Gastrocnemius medialis (tissue), 4 donors: Measurements from ENCODE around the gene TTC39B. TPM values are rescaled to one million over a fixed set of nuclear protein-coding genes. Genes with fewer than 3 reads are reported as not detected.
"Not testable (repeated sequence)": the region's sequence is repeated elsewhere in the genome, so short reads cannot be mapped to it uniquely, and the experiment has no call there.

Experiments used
- ATAC-seq, 2 donors: fragments of 150-250 bp; one replicate each; pipeline ENCODE4 v1.9.1; 2016
- DNase-seq, 2 donors: peaks; one replicate each; pipeline ENCODE4 v3.0.0-alpha.2; 2019
- H3K27ac ChIP-seq, 4 donors: fragments of 200-600 bp; sonication (generic); 1 replicate in 1 of 4; 2 replicates in 3 of 4; pipeline ENCODE4 v1.5.1; 2016 to 2018; ENCODE audit warnings: mild to moderate bottlenecking in 2 of 4, moderate library complexity in 1 of 4
- H3K27me3 ChIP-seq, 3 donors: fragments of 200-600 bp; sonication (generic) in 2 of 3; 1 replicate in 1 of 3; 2 replicates in 2 of 3; pipeline versions ENCODE4 v1.5.1 to v1.6.0; 2016 to 2019; ENCODE audit warnings: mild to moderate bottlenecking in 1 of 3, moderate library complexity in 1 of 3
- H3K36me3 ChIP-seq, 2 donors: fragments of 200-600 bp; sonication (generic) in 1 of 2; one replicate each; pipeline ENCODE4 v1.5.1; 2017 to 2018
- H3K4me1 ChIP-seq, 2 donors: fragments of 200-600 bp; sonication (generic) in 1 of 2; one replicate each; pipeline ENCODE4 v1.5.1; 2016 to 2017; ENCODE audit warnings: mild to moderate bottlenecking in 2 of 2
- H3K4me3 ChIP-seq, 4 donors: fragments of 200-600 bp; sonication (generic) in 3 of 4; 1 replicate in 1 of 4; 2 replicates in 3 of 4; pipeline ENCODE4 v1.5.1; 2016 to 2019; ENCODE audit warnings: mild to moderate bottlenecking in 2 of 4
- H3K9me3 ChIP-seq, 3 donors: fragments of 200-600 bp; sonication (generic) in 2 of 3; 1 replicate in 1 of 3; 2 replicates in 2 of 3; pipeline ENCODE4 v1.5.1; 2016 to 2019
- CTCF ChIP-seq, 5 experiments: fragments of 450-650 bp in 3 of 5; fragments of 200-600 bp in 2 of 5; sonication (generic) in 2 of 5; IDR thresholded peaks in 4 of 5; conservative IDR thresholded peaks in 1 of 5; 1 replicate in 4 of 5; 2 replicates in 1 of 5; pipeline ENCODE4 v1.5.1; 2016 to 2019; ENCODE audit warnings: antibody characterized with exemption in 5 of 5, mild to moderate bottlenecking in 3 of 5, moderate library complexity in 3 of 5
- POLR2A ChIP-seq, 2 donors: fragments of 450-650 bp; IDR thresholded peaks; one replicate each; pipeline ENCODE4 v1.6.1; 2017; ENCODE audit warnings: antibody characterized with exemption in 2 of 2, mild to moderate bottlenecking in 2 of 2, moderate library complexity in 2 of 2
- in situ Hi-C, 4 donors: fragments of 200-750 bp; cut with MboI; loops; one replicate each; pipeline versions ENCODE4 v1.15.0 to v1.8.0; 2017; ENCODE audit warnings: low sequenced_read_pairs in 4 of 4
- intact Hi-C: fragments of 100-400 bp; cut with DNase I; formaldehyde crosslinking; loops from one replicate; pipeline ENCODE4 v1.15.1; 2023; ENCODE audit warnings: low total_unique reads
- total RNA-seq, 4 donors: library from RNA; depleted of rRNA; stranded (reverse); fragments of >200 nt; gene quantifications; one replicate each; pipeline versions ENCODE4 v1.1.0 to v1.2.3, GENCODE V29; 2016

Gene TTC39B
- total RNA-seq, 4 donors from 2014 or later = 1.8 to 6.9 (median 3.8) TPM

GRCh38 chr9:15239816-15240215, 67.2 kb downstream of the TTC39B start:
- H3K27ac ChIP-seq = no peak overlapping the region
- in situ Hi-C loops (no loop called here), intact Hi-C loops (no loop called here)
- H3K27me3 ChIP-seq = no peaks in the 10 kb centered on the region
- no peak overlapping the region for H3K4me3 ChIP-seq
- DNase-seq (no peak), ATAC-seq (peak in 1 of 2 donors; percentile 6)
- TF ChIP-seq CTCF (IDR thresholded peaks at IDR 0.05 in 4 of 5, conservative IDR thresholded peaks at IDR 0.05 in 1 of 5) = no peak
- no peaks in the 10 kb centered on the region for H3K4me1 ChIP-seq
- no peaks in the 10 kb centered on the region for H3K9me3 ChIP-seq
- no peaks in the 10 kb centered on the region for H3K36me3 ChIP-seq

- Histone ChIP-seq H3K27ac (no peak overlapping the region), H3K4me3 (no peak overlapping the region), H3K36me3 (no peaks in the 10 kb centered on the region), H3K27me3 (no peaks in the 10 kb centered on the region), H3K4me1 (no peaks in the 10 kb centered on the region), H3K9me3 (no peaks in the 10 kb centered on the region)
- no peak for ATAC-seq
- TF ChIP-seq CTCF (IDR thresholded peaks at IDR 0.05 in 4 of 5, conservative IDR thresholded peaks at IDR 0.05 in 1 of 5) = no peak
- no peak for TF ChIP-seq POLR2A (IDR thresholded peaks at IDR 0.05)
- intact Hi-C loops = no loop called here
- DNase-seq = no peak
- in situ Hi-C loops = no loop called here
Observed at GRCh38 chr9:15238646-15239045, 68.4 kb downstream of the TTC39B start.

- no peak overlapping the region for H3K4me3 ChIP-seq
- in situ Hi-C loops = no loop called here
- TF ChIP-seq POLR2A (IDR thresholded peaks at IDR 0.05) = no peak
- no peak for TF ChIP-seq CTCF (IDR thresholded peaks at IDR 0.05 in 4 of 5, conservative IDR thresholded peaks at IDR 0.05 in 1 of 5)
- H3K36me3 ChIP-seq = no peaks in the 10 kb centered on the region
- no peaks in the 10 kb centered on the region for H3K9me3 ChIP-seq
- H3K27me3 ChIP-seq = no peaks in the 10 kb centered on the region
- intact Hi-C loops = no loop called here
- DNase-seq (no peak), ATAC-seq (no peak)
- no peak overlapping the region for H3K27ac ChIP-seq
- no peaks in the 10 kb centered on the region for H3K4me1 ChIP-seq
Observed at GRCh38 chr9:15235658-15236057, 71.4 kb downstream of the TTC39B start.

- intact Hi-C loops, DNase-seq, H3K9me3 ChIP-seq, H3K27me3 ChIP-seq, H3K36me3 ChIP-seq, H3K27ac ChIP-seq, ATAC-seq, in situ Hi-C loops, H3K4me3 ChIP-seq, H3K4me1 ChIP-seq: not testable (repeated sequence)
Observed at GRCh38 chr9:15233941-15234490, 73.0 kb downstream of the TTC39B start.

GRCh38 chr9:15232706-15233280, 74.2 kb downstream of the TTC39B start:
- H3K36me3 ChIP-seq, H3K4me3 ChIP-seq, H3K9me3 ChIP-seq, H3K27ac ChIP-seq, intact Hi-C loops, in situ Hi-C loops, ATAC-seq, H3K4me1 ChIP-seq, H3K27me3 ChIP-seq, DNase-seq: not testable (repeated sequence)
